Measurements from ENCODE around the gene MAPK10. TPM values are rescaled to one million over a fixed set of nuclear protein-coding genes. Genes with fewer than 3 reads are reported as not detected.

Gene MAPK10
- total RNA-seq, 3 donors from 2014 or later (not counting 1 experiment from before 2014, with no cell fraction given), result 0.92 TPM; not detected in 2

DNA sequence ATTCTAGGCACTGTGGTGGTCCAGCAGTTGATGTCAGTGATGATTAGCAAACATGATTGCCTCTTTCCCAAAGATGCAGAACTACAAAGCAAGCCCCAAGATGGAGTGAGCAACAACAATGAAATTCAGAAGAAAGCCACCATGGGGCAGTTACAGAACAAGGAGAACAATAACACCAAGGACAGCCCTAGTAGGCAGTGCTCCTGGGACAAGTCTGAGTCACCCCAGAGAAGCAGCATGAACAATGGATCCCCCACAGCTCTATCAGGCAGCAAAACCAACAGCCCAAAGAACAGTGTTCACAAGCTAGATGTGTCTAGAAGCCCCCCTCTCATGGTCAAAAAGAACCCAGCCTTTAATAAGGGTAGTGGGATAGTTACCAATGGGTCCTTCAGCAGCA is 365.3 kb downstream of the MAPK10 start:
- ATAC-seq (no peak), DNase-seq (no peak)
- intact Hi-C loops (cut with micrococcal nuclease), result no loop called here
- no peak overlapping the region for H3K27ac Mint-ChIP-seq
- Histone ChIP-seq H3K27ac (ENCODE audit: low read length) (no peak overlapping the region), H3K27me3 (ENCODE audit: control insufficient read depth, insufficient read depth, low read length) (no peaks in the 10 kb centered on the region), H3K36me3 (ENCODE audit: control insufficient read depth, insufficient read depth, low read length) (no peaks in the 10 kb centered on the region), H3K4me1 (ENCODE audit: control insufficient read depth, insufficient read depth, low read length) (no peaks in the 10 kb centered on the region), H3K9me3 (ENCODE audit: control insufficient read depth, insufficient read depth, low read length) (no peaks in the 10 kb centered on the region), H3K4me3 (ENCODE audit: low read length) (no peak overlapping the region)
- H3K27me3 Mint-ChIP-seq (ENCODE audit: low read depth in 2 of 2), result no peaks in the 10 kb centered on the region
- no peaks in the 10 kb centered on the region for H3K36me3 Mint-ChIP-seq
- TF ChIP-seq, protein P1, sequence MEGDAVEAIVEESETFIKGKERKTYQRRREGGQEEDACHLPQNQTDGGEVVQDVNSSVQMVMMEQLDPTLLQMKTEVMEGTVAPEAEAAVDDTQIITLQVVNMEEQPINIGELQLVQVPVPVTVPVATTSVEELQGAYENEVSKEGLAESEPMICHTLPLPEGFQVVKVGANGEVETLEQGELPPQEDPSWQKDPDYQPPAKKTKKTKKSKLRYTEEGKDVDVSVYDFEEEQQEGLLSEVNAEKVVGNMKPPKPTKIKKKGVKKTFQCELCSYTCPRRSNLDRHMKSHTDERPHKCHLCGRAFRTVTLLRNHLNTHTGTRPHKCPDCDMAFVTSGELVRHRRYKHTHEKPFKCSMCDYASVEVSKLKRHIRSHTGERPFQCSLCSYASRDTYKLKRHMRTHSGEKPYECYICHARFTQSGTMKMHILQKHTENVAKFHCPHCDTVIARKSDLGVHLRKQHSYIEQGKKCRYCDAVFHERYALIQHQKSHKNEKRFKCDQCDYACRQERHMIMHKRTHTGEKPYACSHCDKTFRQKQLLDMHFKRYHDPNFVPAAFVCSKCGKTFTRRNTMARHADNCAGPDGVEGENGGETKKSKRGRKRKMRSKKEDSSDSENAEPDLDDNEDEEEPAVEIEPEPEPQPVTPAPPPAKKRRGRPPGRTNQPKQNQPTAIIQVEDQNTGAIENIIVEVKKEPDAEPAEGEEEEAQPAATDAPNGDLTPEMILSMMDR (IDR thresholded peaks at IDR 0.05), result no peak
- H3K4me1 Mint-ChIP-seq, result peaks cover 0 to 5% of the 10 kb centered on the region in 2 donors
- H3K9me3 Mint-ChIP-seq, result peaks cover 0 to 4% of the 10 kb centered on the region in 2 donors
- no peak overlapping the region for H3K4me3 Mint-ChIP-seq

DNA sequence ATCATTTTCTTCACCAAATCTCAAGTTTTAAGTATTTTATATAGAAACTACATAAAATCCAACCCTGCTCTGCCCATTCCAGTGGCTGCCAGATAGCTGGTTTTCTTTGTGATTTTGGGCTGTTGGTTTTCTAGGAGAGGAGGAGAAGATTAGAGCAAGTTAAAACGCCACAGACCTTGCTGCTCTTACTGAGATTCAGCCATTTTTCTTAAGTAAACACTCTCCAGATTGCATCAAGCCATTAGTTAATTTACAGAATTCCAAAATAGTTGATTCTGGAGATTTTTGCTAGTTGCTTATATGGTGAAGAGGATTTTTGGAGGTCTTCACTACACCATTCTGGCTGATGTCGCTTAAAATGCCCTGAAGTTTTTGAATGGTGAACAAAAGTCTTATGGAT is 366.2 kb downstream of the MAPK10 start:
- intact Hi-C loops (cut with micrococcal nuclease), result no loop called here
- H3K9me3 ChIP-seq (ENCODE audit: control insufficient read depth, insufficient read depth, low read length), result no peaks in the 10 kb centered on the region
- Mint-ChIP-seq H3K36me3 (no peaks in the 10 kb centered on the region), H3K27ac (no peak overlapping the region), H3K9me3 (peaks cover 0 to 4% of the 10 kb centered on the region in 2 donors), H3K4me1 (peaks cover 0 to 5% of the 10 kb centered on the region in 2 donors), H3K27me3 (ENCODE audit: low read depth in 2 of 2) (no peaks in the 10 kb centered on the region), H3K4me3 (no peak overlapping the region)
- no peaks in the 10 kb centered on the region for H3K4me1 ChIP-seq (ENCODE audit: control insufficient read depth, insufficient read depth, low read length)
- TF ChIP-seq, protein P1 (IDR thresholded peaks at IDR 0.05), result no peak
- ATAC-seq (no peak), DNase-seq (no peak)
- no peaks in the 10 kb centered on the region for H3K36me3 ChIP-seq (ENCODE audit: control insufficient read depth, insufficient read depth, low read length)
- no peaks in the 10 kb centered on the region for H3K27me3 ChIP-seq (ENCODE audit: control insufficient read depth, insufficient read depth, low read length)
- WGBS (ENCODE audit: insufficient coverage), result 78% methylated on average over 1 of the region's 2 CpGs
- H3K4me3 ChIP-seq (ENCODE audit: low read length), result no peak overlapping the region
- H3K27ac ChIP-seq (ENCODE audit: low read length), result no peak overlapping the region

DNA sequence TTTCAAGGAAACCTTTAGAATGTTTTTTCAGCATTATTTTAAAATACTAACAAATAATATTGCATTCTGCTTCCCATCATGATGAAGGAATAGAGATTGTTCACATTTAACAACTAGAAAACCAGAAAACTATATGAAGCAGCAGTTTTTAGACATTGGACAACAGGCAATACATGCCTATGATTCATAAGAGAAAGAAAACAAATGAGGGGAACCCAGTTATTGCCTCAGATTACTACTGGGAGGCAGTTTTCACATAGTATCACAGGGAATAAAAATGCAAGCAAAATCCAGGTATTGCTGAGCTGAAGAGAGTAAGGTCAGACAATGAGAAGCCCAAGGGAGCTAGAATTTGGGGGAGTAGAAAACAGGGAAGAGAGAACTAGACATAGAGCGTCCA is 373.6 kb downstream of the MAPK10 start:
- Histone ChIP-seq H3K9me3 (ENCODE audit: control insufficient read depth, insufficient read depth, low read length) (no peaks in the 10 kb centered on the region), H3K4me3 (ENCODE audit: low read length) (no peak overlapping the region), H3K4me1 (ENCODE audit: control insufficient read depth, insufficient read depth, low read length) (no peaks in the 10 kb centered on the region), H3K27ac (ENCODE audit: low read length) (no peak overlapping the region), H3K27me3 (ENCODE audit: control insufficient read depth, insufficient read depth, low read length) (no peaks in the 10 kb centered on the region), H3K36me3 (ENCODE audit: control insufficient read depth, insufficient read depth, low read length) (no peaks in the 10 kb centered on the region)
- intact Hi-C loops (cut with micrococcal nuclease), result no loop called here
- WGBS (ENCODE audit: insufficient coverage), result 90% methylated on average over 1 of the region's 1 CpG
- Mint-ChIP-seq H3K27ac (no peak overlapping the region), H3K4me1 (no peaks in the 10 kb centered on the region), H3K27me3 (ENCODE audit: low read depth in 2 of 2) (no peaks in the 10 kb centered on the region), H3K9me3 (peaks cover 10 to 11% of the 10 kb centered on the region in 2 donors), H3K4me3 (no peak overlapping the region), H3K36me3 (no peaks in the 10 kb centered on the region)
- ATAC-seq (no peak), DNase-seq (no peak)
- TF ChIP-seq, protein P1 (IDR thresholded peaks at IDR 0.05), result no peak

DNA sequence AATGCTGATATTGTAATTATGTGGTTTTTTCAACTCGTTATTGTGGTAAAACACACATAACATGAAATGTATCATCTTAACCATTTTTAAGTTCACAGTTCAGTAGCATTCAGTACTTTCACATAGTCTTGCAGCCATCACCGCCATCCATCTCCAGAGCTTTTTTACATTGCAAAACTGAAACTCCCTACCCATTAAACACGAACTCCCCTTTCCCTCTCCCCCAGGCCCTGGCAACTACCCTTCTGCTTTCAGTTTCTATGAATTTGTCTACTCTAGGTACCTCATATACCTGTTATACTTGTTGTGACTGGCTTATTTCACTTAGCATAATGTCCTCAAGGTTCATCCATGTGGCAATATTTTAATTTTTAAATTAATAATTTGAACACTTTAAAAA is 380.6 kb downstream of the MAPK10 start:
- intact Hi-C loops (cut with micrococcal nuclease), result no loop called here
- DNase-seq (no peak), ATAC-seq (no peak)
- no peaks in the 10 kb centered on the region for H3K27me3 Mint-ChIP-seq (ENCODE audit: low read depth in 2 of 2)
- no peaks in the 10 kb centered on the region for H3K4me1 ChIP-seq (ENCODE audit: control insufficient read depth, insufficient read depth, low read length)
- H3K4me3 ChIP-seq (ENCODE audit: low read length), result no peak overlapping the region
- no peak overlapping the region for H3K27ac Mint-ChIP-seq
- H3K9me3 Mint-ChIP-seq, result peaks cover 6% of the 10 kb centered on the region in 2 donors
- H3K4me1 Mint-ChIP-seq, result no peaks in the 10 kb centered on the region
- no peaks in the 10 kb centered on the region for H3K36me3 Mint-ChIP-seq
- H3K9me3 ChIP-seq (ENCODE audit: control insufficient read depth, insufficient read depth, low read length), result no peaks in the 10 kb centered on the region
- no peak overlapping the region for H3K27ac ChIP-seq (ENCODE audit: low read length)
- no peak overlapping the region for H3K4me3 Mint-ChIP-seq
- no peaks in the 10 kb centered on the region for H3K27me3 ChIP-seq (ENCODE audit: control insufficient read depth, insufficient read depth, low read length)
- no peaks in the 10 kb centered on the region for H3K36me3 ChIP-seq (ENCODE audit: control insufficient read depth, insufficient read depth, low read length)
- WGBS (ENCODE audit: insufficient coverage), result 27% methylated on average over 3 of the region's 3 CpGs
- TF ChIP-seq, protein P1 (IDR thresholded peaks at IDR 0.05), result no peak

Data from natural killer cell (primary cell).